Measurements from ENCODE around the gene CDKL1.

The CDKL1 gene

GRCh38 chr14:50396631-50397389 lies at the start of gene CDKL1:
Gene CDKL1, minus strand, starts transcription at chr14:50396881. Its CDS starts 1,013 bp downstream, at chr14:50395868.
- no peak for DNase-seq

DNA sequence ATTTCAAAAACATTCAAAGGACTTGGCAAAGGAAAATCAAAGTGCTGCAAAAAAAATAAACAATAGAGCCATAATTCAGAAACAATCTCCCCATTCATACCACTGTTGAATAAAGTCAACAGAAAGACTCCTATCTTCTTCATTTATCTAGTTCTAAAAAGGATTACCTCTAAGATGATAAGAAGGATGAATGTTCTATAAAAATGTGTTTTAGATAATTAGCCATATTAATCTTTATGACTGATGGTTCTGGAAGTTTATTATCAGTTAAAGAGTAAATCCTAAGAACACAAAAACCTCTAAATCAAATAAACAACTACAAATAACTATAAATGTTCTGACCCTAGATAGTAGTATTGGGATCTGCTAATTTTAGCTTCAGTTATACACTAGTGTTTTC lies 37.8 kb upstream of the CDKL1 start:
- no peak for DNase-seq

GRCh38 chr14:50432131-50432530 lies 35.5 kb upstream of the CDKL1 start:
- DNase-seq: no peak

GRCh38 chr14:50425816-50426215 lies 29.1 kb upstream of the CDKL1 start:
- DNase-seq: no peak

DNA sequence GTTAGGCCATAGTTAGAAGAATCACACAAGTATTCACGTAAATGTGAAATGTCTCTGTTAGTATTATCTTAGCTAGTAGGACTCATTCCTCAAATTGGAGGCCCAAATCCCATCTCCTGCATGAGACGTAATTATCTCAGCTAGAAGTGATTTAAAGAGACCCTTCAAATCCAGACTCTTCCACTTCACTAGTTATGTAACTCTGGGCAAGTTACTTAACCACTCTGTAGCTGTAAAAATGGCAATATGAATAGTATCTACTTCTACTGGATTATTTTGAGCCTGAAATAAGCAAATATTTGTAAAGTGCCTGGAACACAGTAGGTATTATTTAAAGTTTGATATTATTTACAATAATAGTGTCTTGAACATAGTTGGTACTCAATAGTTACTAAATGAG lies 28.4 kb upstream of the CDKL1 start:
- no peak for DNase-seq

GRCh38 chr14:50423529-50423928 lies 26.8 kb upstream of the CDKL1 start:
- DNase-seq: no peak

DNA sequence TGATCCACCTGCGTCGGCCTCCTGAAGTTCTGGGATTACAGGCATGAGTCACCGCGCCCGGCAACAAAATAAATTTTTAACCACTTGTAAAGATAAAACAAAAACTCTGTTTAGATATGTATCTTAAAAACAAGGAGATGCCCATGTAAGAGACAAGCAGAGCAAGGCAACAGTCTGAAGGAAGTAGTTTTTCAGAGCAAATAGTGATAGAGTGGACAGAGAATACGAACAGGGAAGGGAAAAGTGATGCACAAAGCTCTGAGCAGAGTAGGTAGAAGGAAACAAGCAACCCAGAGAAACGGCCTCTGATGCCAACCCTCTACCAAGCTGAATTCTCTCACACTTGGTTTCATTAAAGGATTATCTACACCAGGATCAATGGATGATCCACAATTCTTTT lies 24.8 kb upstream of the CDKL1 start:
- no peak for DNase-seq

GRCh38 chr14:50417853-50418252 lies 21.2 kb upstream of the CDKL1 start:
- no peak for DNase-seq

GRCh38 chr14:50410921-50411320 lies 14.2 kb upstream of the CDKL1 start:
- DNase-seq: no peak

- DNase-seq: no peak
Measured at GRCh38 chr14:50410071-50410470, 13.4 kb upstream of the CDKL1 start.

- no peak for DNase-seq
Measured at GRCh38 chr14:50407111-50407812, 10.6 kb upstream of the CDKL1 start.

- no peak for DNase-seq
Measured at GRCh38 chr14:50403419-50403818, 6.7 kb upstream of the CDKL1 start.

DNA sequence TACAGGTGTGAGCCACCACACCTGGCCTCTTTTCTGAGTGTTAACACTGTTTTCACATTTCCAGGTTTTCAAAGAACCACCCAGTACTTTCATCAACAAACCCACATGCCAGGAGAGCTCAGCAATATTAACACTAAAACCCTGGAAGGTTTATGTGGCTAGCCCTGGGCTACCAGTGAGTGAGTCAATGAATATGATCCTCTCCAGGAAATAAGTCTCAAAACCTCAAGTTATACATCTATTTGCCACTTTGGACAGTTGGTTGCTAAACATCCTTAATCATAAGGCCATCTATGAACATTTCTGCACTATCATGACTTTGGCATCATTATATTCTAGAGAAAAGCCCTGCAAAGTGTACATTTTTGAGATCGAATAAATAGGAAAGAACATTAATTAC lies 6.3 kb upstream of the CDKL1 start:
- DNase-seq: no peak

GRCh38 chr14:50400461-50400860 lies 3.8 kb upstream of the CDKL1 start:
- no peak for DNase-seq

- DNase-seq: no peak
Measured at GRCh38 chr14:50399251-50400032, 2.8 kb upstream of the CDKL1 start.

- DNase-seq: no peak
Measured at GRCh38 chr14:50398189-50398580, 1.5 kb upstream of the CDKL1 start.

DNA sequence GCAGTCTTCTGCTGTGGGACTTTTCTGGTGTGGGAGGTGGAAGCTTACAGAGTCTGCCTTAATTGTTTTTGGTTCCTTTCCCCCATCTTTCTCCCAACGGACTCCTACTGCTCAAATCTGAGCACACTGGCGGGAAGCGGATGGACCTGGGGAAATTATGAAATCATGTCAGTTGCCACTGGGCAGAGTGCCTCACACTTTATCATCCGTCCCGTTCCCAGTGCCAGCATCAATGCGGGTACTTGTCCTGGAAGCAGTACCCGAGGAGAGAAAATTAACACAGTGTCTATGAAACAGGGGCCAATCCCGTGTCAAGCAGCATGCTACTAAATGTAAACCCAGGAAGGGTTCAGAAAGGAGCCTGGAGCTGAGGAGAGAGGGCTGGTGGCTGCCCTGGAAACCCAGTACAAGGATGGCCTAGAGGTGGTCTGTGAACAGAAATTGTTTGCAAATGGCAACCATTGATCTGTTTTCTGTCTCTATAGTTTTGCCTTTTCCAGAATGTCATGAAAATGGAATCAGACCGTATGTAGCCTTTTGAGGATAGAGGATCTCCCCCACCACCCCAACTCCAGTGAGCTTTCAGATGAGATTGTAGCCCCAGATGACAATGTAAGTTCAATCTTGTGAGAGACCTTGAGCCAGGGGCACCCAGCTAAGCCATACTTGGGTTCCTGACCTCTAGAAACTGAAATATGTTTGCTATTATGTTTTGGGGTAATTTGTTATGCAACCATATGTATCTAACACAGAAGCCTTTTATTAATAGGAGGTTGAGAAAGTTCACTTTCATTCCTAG lies 908 bp upstream of the CDKL1 start:
- no peak for DNase-seq

DNA sequence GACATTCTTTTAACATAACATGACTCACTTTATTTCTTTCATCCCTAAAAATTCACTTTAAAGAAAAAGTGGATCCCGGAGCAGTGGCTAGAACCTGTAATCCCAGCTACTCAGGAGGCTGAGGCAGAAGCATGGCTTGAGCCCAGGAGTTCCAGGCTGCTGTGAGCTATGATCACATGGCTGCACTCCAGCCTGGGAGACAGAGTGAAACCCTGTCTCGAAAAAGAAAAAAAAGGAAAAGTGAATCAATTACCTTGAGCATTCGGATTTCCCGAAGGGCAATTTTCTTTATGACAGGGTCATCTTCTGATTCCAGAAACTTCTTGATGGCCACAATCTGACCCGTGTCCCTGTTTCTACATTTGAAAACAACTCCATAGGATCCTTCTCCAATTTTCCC lies 1.2 kb downstream of the CDKL1 start:
- no peak for DNase-seq

GRCh38 chr14:50394713-50395112 lies 2.0 kb downstream of the CDKL1 start:
- no peak for DNase-seq

- no peak for DNase-seq
Measured at GRCh38 chr14:50389668-50390441, 6.8 kb downstream of the CDKL1 start.

DNA sequence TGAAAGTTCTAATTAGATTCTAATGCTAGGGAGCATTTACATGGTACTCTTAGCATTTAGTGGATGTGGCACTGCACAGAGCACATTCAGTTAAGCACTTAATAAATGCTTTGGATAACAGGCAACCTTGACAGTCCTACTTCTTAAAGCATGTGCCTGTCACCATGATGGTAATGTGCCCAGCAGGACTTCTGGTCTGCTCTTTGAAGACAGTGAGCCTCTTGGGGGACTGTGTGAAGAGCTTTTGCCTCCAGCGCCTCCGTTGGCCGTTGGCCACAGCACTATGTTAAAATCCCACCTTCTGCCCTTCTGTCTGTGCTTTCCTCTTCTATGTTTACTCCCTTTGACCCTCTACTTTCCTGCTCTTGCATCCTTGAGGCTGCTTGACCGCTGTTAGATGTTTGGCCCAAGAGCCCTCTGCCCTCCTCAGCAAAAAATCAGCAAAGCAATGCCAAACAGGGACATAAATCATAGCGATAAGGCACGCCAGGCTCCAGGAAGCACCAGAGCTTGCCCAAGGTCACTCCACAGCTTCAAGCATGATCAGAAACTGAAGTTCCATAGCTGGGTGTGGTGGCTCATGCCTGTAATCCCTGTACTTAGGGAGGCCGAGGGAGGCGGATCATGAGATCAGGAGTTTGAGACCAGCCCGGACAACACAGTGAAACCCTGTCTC lies 8.3 kb downstream of the CDKL1 start:
- no peak for DNase-seq

DNA sequence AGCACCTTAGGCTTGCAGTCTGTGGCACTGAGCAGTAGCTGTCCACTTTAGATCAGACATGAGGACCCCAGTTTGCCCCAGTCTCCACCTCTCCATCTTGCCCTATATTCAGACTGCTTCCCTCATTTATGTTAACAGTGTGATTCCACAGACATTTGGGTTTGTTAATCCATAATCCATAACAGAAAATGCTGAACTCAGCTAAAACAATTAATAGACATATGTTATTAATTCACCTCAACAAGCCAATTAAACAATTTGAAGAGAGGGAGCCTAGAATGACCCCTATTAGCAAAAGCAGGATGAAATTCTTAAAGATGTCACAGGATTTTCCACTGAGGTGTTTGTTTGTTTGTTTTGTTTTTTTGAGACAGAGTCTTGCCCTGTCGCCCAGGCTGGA lies 9.1 kb downstream of the CDKL1 start:
- DNase-seq: no peak
